GM06990 (cell line): ENCODE data around the gene MYCN.
"Not testable (repeated sequence)": the region's sequence is repeated elsewhere in the genome, so short reads cannot be mapped to it uniquely, and the experiment has no call there.

Experiments
- DNase-seq: peaks from one replicate; pipeline ENCODE4 v3.0.0-alpha.2; 2011; ENCODE audit not compliant: insufficient read length; ENCODE audit errors: extremely low read depth
- H3K27me3 ChIP-seq: replicated peaks from 2 replicates; pipeline ENCODE4 v1.6.0; 2011; ENCODE audit warnings: low read length; ENCODE audit not compliant: control insufficient read depth, insufficient read depth
- H3K36me3 ChIP-seq: 2 replicates; pipeline ENCODE4 v1.5.1; 2011; ENCODE audit warnings: low read length; ENCODE audit not compliant: control insufficient read depth, insufficient read depth
- H3K4me3 ChIP-seq: replicated peaks from 2 replicates; pipeline ENCODE4 v1.5.1; 2011; ENCODE audit warnings: low read depth, mild to moderate bottlenecking, control low read depth, low read length
- CTCF ChIP-seq: IDR thresholded peaks from 2 replicates; pipeline ENCODE4 v1.5.1; 2011; ENCODE audit warnings: low read length, control low read depth, mild to moderate bottlenecking, inconsistent platforms; ENCODE audit not compliant: insufficient read depth, poor library complexity, severe bottlenecking

Gene MYCN

GRCh38 chr2:15906778-15907177 lies 33.6 kb upstream of the MYCN start:
- Histone ChIP-seq H3K36me3 (no peaks in the 10 kb centered on the region), H3K4me3 (no peak overlapping the region), H3K27me3 (no peaks in the 10 kb centered on the region)
- TF ChIP-seq CTCF = no peak
- DNase-seq = no peak

GRCh38 chr2:15907461-15908324 lies 32.7 kb upstream of the MYCN start:
- H3K27me3 ChIP-seq = no peaks in the 10 kb centered on the region
- no peaks in the 10 kb centered on the region for H3K36me3 ChIP-seq
- no peak for DNase-seq
- no peak for TF ChIP-seq CTCF
- H3K4me3 ChIP-seq = no peak overlapping the region

DNA sequence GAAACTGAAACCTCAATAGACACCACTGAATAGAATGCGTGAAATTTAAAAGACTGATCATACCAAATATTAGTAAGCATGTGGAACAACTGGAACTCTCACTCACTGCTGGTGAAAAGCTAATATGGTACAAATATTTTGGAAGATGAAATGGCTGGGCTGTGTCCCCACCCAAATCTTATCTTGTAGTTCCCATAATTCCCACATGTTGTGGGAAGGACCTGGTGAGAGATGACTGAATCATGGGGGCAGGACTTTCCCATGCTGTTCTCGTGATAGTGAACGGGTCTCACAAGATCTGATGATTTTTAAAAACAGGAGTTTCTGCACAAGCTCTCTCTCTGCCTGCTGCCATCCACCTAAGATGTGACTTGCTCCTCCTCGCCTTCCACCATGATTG lies 32.0 kb upstream of the MYCN start:
- Histone ChIP-seq H3K4me3 (no peak overlapping the region), H3K27me3 (no peaks in the 10 kb centered on the region), H3K36me3 (no peaks in the 10 kb centered on the region)
- no peak for DNase-seq
- TF ChIP-seq CTCF = no peak

DNA sequence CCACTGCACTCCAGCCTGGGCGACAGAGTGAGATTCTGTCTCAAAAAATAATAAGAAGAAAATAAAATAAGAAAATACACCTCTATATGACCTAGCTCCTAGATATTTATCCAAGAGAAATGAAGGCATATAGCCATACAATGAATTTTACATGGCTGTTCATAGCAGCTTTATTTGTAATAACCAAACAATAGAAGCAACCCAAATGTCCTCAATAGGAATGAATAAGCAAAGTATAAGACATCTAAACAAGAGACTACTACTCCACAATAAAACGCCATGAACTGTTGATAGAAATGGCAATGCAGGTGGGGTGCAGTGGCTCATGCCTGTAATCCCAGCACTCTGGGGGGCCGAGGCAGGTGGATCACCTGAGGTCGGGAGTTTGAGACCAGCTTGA lies 31.2 kb upstream of the MYCN start:
- TF ChIP-seq CTCF = no peak
- no peaks in the 10 kb centered on the region for H3K36me3 ChIP-seq
- H3K4me3 ChIP-seq = no peak overlapping the region
- no peak for DNase-seq
- no peaks in the 10 kb centered on the region for H3K27me3 ChIP-seq

- H3K36me3 ChIP-seq = no peaks in the 10 kb centered on the region
- no peaks in the 10 kb centered on the region for H3K27me3 ChIP-seq
- no peak for DNase-seq
- H3K4me3 ChIP-seq = no peak overlapping the region
- TF ChIP-seq CTCF = no peak
Observed at GRCh38 chr2:15909736-15910135, 30.6 kb upstream of the MYCN start.

- not testable (repeated sequence) for DNase-seq, H3K27me3 ChIP-seq, H3K36me3 ChIP-seq, H3K4me3 ChIP-seq
Observed at GRCh38 chr2:15911270-15911669, 29.1 kb upstream of the MYCN start.
